Measurements from ENCODE around the gene LAMA2. TPM values are rescaled to one million over a fixed set of nuclear protein-coding genes. Genes with fewer than 3 reads are reported as not detected.

Gene LAMA2
- polyA plus RNA-seq, 1 donor from 2014 or later, result 2.5 TPM

GRCh38 chr6:128855581-128856085 is 27.3 kb upstream of the LAMA2 start:
- no peaks in the 10 kb centered on the region for H3K9me2 ChIP-seq (ENCODE audit: insufficient read depth, low read length)
- no peaks in the 10 kb centered on the region for H3K36me3 ChIP-seq (ENCODE audit: insufficient read depth, low read length)
- TF ChIP-seq POLR2AphosphoS5 (IDR thresholded peaks at IDR 0.05) (no peak), MXI1 (conservative IDR thresholded peaks at IDR 0.05; ENCODE audit: poor library complexity, severe bottlenecking) (no peak), SMC3 (conservative IDR thresholded peaks at IDR 0.05; ENCODE audit: poor library complexity) (no peak), RAD21 (conservative IDR thresholded peaks at IDR 0.05) (no peak), EZH2 (IDR thresholded peaks at IDR 0.05; ENCODE audit: borderline replicate concordance, insufficient read depth, low read length, poor library complexity, severe bottlenecking) (no peak), EP300 (conservative IDR thresholded peaks at IDR 0.05; ENCODE audit: poor library complexity, severe bottlenecking) (no peak), TAF1 (IDR thresholded peaks at IDR 0.05; ENCODE audit: low read depth) (no peak)
- TF ChIP-seq, protein P1, sequence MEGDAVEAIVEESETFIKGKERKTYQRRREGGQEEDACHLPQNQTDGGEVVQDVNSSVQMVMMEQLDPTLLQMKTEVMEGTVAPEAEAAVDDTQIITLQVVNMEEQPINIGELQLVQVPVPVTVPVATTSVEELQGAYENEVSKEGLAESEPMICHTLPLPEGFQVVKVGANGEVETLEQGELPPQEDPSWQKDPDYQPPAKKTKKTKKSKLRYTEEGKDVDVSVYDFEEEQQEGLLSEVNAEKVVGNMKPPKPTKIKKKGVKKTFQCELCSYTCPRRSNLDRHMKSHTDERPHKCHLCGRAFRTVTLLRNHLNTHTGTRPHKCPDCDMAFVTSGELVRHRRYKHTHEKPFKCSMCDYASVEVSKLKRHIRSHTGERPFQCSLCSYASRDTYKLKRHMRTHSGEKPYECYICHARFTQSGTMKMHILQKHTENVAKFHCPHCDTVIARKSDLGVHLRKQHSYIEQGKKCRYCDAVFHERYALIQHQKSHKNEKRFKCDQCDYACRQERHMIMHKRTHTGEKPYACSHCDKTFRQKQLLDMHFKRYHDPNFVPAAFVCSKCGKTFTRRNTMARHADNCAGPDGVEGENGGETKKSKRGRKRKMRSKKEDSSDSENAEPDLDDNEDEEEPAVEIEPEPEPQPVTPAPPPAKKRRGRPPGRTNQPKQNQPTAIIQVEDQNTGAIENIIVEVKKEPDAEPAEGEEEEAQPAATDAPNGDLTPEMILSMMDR (IDR thresholded peaks at IDR 0.05; ENCODE audit: poor library complexity, severe bottlenecking), result no peak
- TF ChIP-seq, protein P2, sequence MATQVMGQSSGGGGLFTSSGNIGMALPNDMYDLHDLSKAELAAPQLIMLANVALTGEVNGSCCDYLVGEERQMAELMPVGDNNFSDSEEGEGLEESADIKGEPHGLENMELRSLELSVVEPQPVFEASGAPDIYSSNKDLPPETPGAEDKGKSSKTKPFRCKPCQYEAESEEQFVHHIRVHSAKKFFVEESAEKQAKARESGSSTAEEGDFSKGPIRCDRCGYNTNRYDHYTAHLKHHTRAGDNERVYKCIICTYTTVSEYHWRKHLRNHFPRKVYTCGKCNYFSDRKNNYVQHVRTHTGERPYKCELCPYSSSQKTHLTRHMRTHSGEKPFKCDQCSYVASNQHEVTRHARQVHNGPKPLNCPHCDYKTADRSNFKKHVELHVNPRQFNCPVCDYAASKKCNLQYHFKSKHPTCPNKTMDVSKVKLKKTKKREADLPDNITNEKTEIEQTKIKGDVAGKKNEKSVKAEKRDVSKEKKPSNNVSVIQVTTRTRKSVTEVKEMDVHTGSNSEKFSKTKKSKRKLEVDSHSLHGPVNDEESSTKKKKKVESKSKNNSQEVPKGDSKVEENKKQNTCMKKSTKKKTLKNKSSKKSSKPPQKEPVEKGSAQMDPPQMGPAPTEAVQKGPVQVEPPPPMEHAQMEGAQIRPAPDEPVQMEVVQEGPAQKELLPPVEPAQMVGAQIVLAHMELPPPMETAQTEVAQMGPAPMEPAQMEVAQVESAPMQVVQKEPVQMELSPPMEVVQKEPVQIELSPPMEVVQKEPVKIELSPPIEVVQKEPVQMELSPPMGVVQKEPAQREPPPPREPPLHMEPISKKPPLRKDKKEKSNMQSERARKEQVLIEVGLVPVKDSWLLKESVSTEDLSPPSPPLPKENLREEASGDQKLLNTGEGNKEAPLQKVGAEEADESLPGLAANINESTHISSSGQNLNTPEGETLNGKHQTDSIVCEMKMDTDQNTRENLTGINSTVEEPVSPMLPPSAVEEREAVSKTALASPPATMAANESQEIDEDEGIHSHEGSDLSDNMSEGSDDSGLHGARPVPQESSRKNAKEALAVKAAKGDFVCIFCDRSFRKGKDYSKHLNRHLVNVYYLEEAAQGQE (IDR thresholded peaks at IDR 0.05; ENCODE audit: borderline replicate concordance), result no peak
- no peak overlapping the region for H2AFZ ChIP-seq (ENCODE audit: low read depth, low read length)
- H3F3A ChIP-seq (ENCODE audit: insufficient read depth, low read length, poor library complexity, severe bottlenecking), result no peaks in the 10 kb centered on the region
- H4K20me1 ChIP-seq (ENCODE audit: insufficient read depth), result no peaks in the 10 kb centered on the region
- no peak overlapping the region for H3K9ac ChIP-seq (ENCODE audit: low read length)
- no peaks in the 10 kb centered on the region for H3K27me3 ChIP-seq (ENCODE audit: insufficient read depth, low read depth, low read length)
- no peaks in the 10 kb centered on the region for H3K79me2 ChIP-seq (replicated peaks; ENCODE audit: insufficient read depth, low read length)
- no peaks in the 10 kb centered on the region for H3K9me3 ChIP-seq (ENCODE audit: low read length)
- no peak overlapping the region for H3K4me3 ChIP-seq (ENCODE audit: low read length)
- H3K27ac ChIP-seq (ENCODE audit: low read length), result no peak overlapping the region
- H3K4me2 ChIP-seq (ENCODE audit: low read length), result no peak overlapping the region

GRCh38 chr6:128857806-128858205 is 25.1 kb upstream of the LAMA2 start:
- Histone ChIP-seq H3K9me2 (ENCODE audit: insufficient read depth, low read length) (no peaks in the 10 kb centered on the region), H3K4me2 (ENCODE audit: low read length) (no peak overlapping the region), H3F3A (ENCODE audit: insufficient read depth, low read length, poor library complexity, severe bottlenecking) (no peaks in the 10 kb centered on the region), H3K36me3 (ENCODE audit: insufficient read depth, low read length) (no peaks in the 10 kb centered on the region), H3K4me3 (ENCODE audit: low read length) (no peak overlapping the region), H3K79me2 (replicated peaks; ENCODE audit: insufficient read depth, low read length) (no peaks in the 10 kb centered on the region), H3K27me3 (ENCODE audit: insufficient read depth, low read depth, low read length) (no peaks in the 10 kb centered on the region), H3K9ac (ENCODE audit: low read length) (no peak overlapping the region), H2AFZ (ENCODE audit: low read depth, low read length) (no peak overlapping the region), H4K20me1 (ENCODE audit: insufficient read depth) (no peaks in the 10 kb centered on the region), H3K9me3 (ENCODE audit: low read length) (no peaks in the 10 kb centered on the region), H3K27ac (ENCODE audit: low read length) (no peak overlapping the region)
- TF ChIP-seq RAD21 (conservative IDR thresholded peaks at IDR 0.05), result no peak
- no peak for TF ChIP-seq POLR2AphosphoS5 (IDR thresholded peaks at IDR 0.05)
- no peak for TF ChIP-seq TAF1 (IDR thresholded peaks at IDR 0.05; ENCODE audit: low read depth)
- TF ChIP-seq, protein P1 (IDR thresholded peaks at IDR 0.05; ENCODE audit: poor library complexity, severe bottlenecking), result no peak
- no peak for TF ChIP-seq MXI1 (conservative IDR thresholded peaks at IDR 0.05; ENCODE audit: poor library complexity, severe bottlenecking)
- TF ChIP-seq EZH2 (IDR thresholded peaks at IDR 0.05; ENCODE audit: borderline replicate concordance, insufficient read depth, low read length, poor library complexity, severe bottlenecking), result no peak
- TF ChIP-seq EP300 (conservative IDR thresholded peaks at IDR 0.05; ENCODE audit: poor library complexity, severe bottlenecking), result no peak
- no peak for TF ChIP-seq SMC3 (conservative IDR thresholded peaks at IDR 0.05; ENCODE audit: poor library complexity)
- TF ChIP-seq, protein P2 (IDR thresholded peaks at IDR 0.05; ENCODE audit: borderline replicate concordance), result no peak
